AG10803 (cell line): ENCODE results near the gene SLC12A3.

Experiments
- DNase-seq: peaks from one replicate; pipeline ENCODE4 v3.0.0; 2010; ENCODE audit warnings: low read depth
- H3K4me3 ChIP-seq: 2 replicates; pipeline ENCODE4 v1.5.1; 2011; ENCODE audit warnings: mild to moderate bottlenecking, low read length, control low read depth
- TF ChIP-seq, protein P1 (sequence below): conservative IDR thresholded peaks from 2 replicates; pipeline ENCODE4 v1.5.1; 2011; ENCODE audit warnings: mild to moderate bottlenecking, low read length, control low read depth, inconsistent platforms

The SLC12A3 gene

DNA sequence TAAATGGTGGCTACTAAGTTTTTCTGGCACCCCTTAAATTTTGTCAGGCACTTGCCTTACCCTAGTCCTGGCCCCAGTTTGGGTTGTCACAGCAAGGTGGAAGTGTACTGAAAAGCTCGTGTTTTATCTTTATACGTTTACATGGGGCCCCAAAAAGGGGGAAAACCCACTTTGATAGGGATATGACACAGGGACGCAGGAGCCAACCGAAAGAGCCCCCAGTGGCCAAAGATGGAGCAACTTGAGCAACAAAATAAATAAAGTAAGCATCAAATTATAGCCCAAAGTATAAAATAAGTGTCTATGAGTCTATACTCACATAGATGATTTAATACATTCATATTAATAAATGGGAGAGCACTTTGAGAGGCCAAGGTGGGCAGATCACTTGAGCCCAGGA lies 91.7 kb downstream of the SLC12A3 start:
- TF ChIP-seq, protein P1, sequence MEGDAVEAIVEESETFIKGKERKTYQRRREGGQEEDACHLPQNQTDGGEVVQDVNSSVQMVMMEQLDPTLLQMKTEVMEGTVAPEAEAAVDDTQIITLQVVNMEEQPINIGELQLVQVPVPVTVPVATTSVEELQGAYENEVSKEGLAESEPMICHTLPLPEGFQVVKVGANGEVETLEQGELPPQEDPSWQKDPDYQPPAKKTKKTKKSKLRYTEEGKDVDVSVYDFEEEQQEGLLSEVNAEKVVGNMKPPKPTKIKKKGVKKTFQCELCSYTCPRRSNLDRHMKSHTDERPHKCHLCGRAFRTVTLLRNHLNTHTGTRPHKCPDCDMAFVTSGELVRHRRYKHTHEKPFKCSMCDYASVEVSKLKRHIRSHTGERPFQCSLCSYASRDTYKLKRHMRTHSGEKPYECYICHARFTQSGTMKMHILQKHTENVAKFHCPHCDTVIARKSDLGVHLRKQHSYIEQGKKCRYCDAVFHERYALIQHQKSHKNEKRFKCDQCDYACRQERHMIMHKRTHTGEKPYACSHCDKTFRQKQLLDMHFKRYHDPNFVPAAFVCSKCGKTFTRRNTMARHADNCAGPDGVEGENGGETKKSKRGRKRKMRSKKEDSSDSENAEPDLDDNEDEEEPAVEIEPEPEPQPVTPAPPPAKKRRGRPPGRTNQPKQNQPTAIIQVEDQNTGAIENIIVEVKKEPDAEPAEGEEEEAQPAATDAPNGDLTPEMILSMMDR, result no peak; the same call in 1 of the 2 replicates
- no peak overlapping the region for H3K4me3 ChIP-seq
- DNase-seq, result no peak

DNA sequence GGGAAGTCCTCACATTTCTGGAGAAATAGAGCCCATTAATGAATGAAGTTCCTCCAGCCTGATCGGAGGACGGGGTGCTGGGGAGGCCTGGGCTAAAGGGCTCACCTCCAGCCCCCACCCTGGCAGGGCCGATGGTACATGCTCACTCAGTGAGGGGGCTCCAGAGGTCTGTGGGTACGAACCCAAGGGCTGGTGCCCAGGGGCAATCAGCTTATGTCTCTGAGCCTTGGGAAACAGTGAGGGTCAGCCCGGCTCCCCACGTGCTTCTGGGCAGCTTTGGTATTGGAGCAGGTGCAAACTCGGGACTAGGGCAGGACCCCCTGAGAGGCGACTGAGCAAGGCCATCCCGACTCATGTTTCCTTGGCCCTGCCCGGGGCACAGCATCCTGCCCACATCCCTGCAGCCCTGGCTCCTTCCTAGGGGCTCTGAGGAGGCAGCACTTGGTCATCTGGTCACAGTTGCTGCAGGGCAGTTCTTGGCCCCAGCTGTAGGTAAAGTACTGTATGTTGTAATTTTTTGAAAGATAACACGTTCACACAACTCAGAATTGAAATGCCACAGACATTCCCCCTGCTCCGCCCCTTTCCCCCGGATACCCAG lies 95.8 kb downstream of the SLC12A3 start:
- TF ChIP-seq, protein P1, result no peak
- no peak overlapping the region for H3K4me3 ChIP-seq
- no peak for DNase-seq

DNA sequence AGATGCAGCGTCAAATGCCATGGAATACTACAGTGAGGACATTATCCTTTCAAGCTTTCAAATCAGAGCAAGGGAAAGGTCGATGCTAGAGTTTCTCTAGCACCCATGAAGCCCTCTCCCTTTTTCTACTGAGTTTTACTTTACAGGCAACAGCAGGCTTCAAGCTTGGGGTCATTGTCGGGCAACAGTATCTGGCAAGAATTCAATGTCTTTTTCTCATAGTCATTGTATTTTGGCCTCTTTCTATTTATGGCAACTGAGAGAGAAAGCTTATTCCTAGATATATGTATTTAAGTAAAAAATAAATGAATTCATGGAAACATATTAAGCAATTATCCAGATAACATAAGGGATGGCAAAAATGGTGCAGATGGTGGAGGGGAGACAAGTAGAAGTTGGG lies 96.4 kb downstream of the SLC12A3 start:
- TF ChIP-seq, protein P1, result no peak
- no peak overlapping the region for H3K4me3 ChIP-seq
- DNase-seq, result no peak

DNA sequence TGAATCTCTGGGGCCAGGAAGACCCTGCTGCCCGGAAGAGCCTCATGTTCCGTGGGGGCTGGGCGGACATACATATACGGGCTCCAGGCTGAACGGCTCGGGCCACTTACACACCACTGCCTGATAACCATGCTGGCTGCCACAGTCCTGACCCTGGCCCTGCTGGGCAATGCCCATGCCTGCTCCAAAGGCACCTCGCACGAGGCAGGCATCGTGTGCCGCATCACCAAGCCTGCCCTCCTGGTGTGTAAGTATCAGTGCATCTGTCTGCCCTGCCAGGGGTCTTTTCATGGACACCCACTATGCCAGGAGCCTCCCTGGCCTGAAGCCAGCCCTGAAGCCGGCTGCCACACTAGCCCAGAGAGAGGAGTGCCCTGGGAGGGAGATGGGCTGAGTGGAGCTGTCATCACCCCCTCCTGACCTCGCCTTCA lies 96.9 kb downstream of the SLC12A3 start, which contains the start of gene CETP:
Gene CETP, plus strand, starts transcription at position 100 of the 431 bp plus-strand sequence. Its CDS starts 30 bp downstream, at position 130.
- no peak within 1 kb of the TSS for H3K4me3 ChIP-seq
- DNase-seq, result no peak
- TF ChIP-seq, protein P1, result no peak

DNA sequence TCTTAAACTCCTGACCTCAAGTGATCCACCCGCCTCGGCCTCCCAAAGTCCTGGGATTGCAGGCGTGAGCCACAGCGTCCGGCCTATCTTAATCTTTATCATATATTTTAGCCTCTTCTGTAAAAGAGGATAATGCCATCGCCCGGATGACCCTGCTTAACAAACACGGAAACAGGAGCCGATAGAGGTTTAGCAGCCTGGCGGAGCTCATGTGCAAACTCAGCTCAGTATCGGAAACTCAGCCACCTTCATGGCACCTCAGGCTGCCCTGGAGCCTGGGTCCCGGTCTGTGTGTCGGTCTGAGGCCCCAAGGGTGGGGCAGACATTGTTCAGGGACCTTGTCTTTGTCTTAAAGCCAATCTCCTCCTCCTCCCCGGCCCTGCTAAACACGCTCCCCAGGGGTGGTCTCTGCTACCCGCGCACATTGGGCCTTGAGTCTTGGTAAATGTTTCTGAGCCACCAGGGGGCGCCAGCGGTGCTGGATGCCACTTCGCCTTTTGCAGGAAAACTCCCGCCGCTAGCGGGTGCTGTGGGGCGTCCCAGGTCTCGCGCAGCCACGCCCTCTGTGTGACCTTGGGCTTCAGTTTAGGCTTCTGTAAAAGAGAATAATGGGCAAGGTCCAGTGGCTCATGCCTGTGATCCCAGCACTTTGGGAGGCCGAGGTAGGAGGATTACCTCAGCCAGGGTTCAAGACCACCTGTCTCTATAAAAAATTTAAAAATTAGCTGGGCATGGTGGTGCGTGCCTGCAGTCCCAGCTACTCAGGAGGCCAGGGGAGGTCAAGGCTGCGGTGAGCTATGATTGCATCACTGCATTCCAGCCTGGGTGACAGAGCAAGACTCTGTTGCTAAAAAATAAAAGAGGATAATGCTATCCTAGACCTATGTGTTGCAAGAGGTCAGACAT lies 99.5 kb downstream of the SLC12A3 start:
- peak; percentile 79 for DNase-seq
- TF ChIP-seq, protein P1, result peak; percentile 60
- H3K4me3 ChIP-seq, result no peak overlapping the region
